Measurements from ENCODE around the gene ZNF512B.
"Not testable (repeated sequence)": the region's sequence is repeated elsewhere in the genome, so short reads cannot be mapped to it uniquely, and the experiment has no call there.

The ZNF512B gene

DNA sequence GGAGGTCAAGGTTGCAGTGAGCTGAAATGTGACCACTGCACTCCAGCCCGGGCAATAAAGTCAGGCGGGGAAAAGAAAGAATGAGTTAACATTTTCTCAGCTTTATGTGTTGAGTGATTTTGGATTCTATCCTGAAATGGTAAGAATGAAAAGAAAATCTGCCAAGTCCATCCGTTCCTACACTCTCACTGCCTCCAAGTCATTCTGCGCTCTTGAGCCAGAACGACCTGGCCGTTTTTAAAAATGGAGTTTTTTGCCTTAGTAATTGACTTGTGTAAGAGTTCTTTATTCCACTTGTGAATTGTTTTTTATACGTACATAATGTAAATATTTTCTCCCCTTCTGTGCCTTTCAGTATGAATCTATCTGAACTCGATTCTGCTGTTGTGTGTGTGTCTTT, 46.1 kb downstream of the ZNF512B start:
- no peak overlapping the region for H3K27ac ChIP-seq (ENCODE audit: low read depth, low read length)
- H3K4me3 ChIP-seq (ENCODE audit: low read depth, low read length): no peak overlapping the region
- H3K36me3 ChIP-seq (ENCODE audit: control insufficient read depth, insufficient read depth, low read length): peaks cover 21% of the 10 kb centered on the region
- no peaks in the 10 kb centered on the region for H3K9me3 ChIP-seq (ENCODE audit: control insufficient read depth, insufficient read depth, low read depth, low read length)
- H3K4me1 ChIP-seq (ENCODE audit: control insufficient read depth, insufficient read depth, low read length): no peaks in the 10 kb centered on the region
- no peaks in the 10 kb centered on the region for H3K27me3 ChIP-seq (ENCODE audit: control insufficient read depth, insufficient read depth, low read length)
- no peak overlapping the region for H3K9ac ChIP-seq (ENCODE audit: low read length)

DNA sequence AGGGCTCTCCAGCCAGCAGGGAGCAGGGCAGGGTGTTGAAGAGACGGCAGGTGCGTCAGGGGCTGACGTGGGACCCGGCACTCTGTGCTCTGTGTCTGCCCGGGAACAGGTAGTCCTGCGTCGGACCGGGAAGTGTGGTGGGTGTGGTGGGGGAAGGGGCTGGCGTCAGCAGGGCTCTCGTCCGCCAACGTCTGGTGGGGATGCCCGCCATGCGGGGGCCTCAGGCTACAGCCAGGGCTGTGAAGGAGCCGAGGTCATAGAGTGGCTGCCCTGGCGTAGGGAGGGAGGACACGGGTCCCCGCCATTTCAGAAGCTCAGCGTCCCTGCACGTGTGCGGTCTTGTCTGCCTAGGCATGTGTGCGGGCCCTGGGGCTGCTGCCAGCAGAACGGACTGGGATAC, 49.5 kb downstream of the ZNF512B start:
- H3K4me3 ChIP-seq (ENCODE audit: low read depth, low read length): no peak overlapping the region
- peaks cover 12% of the 10 kb centered on the region for H3K36me3 ChIP-seq (ENCODE audit: control insufficient read depth, insufficient read depth, low read length)
- no peak overlapping the region for H3K27ac ChIP-seq (ENCODE audit: low read depth, low read length)
- H3K27me3 ChIP-seq (ENCODE audit: control insufficient read depth, insufficient read depth, low read length): no peaks in the 10 kb centered on the region
- H3K4me1 ChIP-seq (ENCODE audit: control insufficient read depth, insufficient read depth, low read length): no peaks in the 10 kb centered on the region
- peaks cover 8% of the 10 kb centered on the region; the same call in 1 of the 2 replicates for H3K9me3 ChIP-seq (ENCODE audit: control insufficient read depth, insufficient read depth, low read depth, low read length)
- H3K9ac ChIP-seq (ENCODE audit: low read length): no peak overlapping the region

DNA sequence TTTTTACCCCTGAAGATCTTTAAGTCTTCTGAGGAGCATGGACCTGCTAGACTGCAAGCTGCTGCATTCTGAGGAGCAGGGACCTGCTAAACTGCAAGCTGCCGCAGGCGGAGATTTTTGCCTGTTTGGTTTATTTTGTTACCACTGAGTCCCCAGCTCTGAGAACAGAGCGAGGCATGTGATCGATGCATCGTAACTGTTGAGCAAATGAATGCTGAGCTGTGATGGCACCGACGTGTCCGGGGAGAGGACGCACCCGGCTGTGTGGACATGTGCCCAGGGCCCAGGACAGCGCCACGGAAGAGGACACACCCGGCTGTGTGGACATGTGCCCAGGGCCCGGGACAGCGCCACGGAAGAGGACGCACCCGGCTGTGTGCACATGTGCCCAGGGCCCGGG, 50.6 kb downstream of the ZNF512B start:
- H3K9me3 ChIP-seq (ENCODE audit: control insufficient read depth, insufficient read depth, low read depth, low read length): peaks cover 12% of the 10 kb centered on the region; the same call in 1 of the 2 replicates

DNA sequence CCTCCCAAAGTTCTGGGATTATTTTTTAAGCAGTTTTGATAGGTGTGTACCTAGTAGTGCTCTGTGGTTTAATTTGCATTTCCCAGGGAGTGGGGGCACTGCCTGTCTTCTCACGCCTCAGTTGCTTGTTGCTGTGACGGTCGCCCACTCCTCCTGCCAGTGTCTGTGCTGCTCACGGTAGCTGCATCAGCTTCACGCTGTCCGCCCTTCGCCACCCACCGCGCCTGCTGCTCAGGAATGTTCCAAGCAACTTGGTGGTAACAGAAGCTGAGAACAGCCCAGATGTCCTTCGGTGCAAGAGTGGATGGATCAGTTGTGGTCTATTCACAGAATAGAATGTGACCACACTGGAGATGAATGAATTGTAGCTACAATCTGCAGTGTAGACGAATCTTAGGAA, 51.9 kb downstream of the ZNF512B start:
- Histone ChIP-seq H3K4me3 (ENCODE audit: low read depth, low read length) (no peak overlapping the region), H3K9ac (ENCODE audit: low read length) (no peak overlapping the region), H3K4me1 (ENCODE audit: control insufficient read depth, insufficient read depth, low read length) (no peaks in the 10 kb centered on the region), H3K36me3 (ENCODE audit: control insufficient read depth, insufficient read depth, low read length) (peaks cover 17% of the 10 kb centered on the region), H3K27ac (ENCODE audit: low read depth, low read length) (no peak overlapping the region), H3K9me3 (ENCODE audit: control insufficient read depth, insufficient read depth, low read depth, low read length) (peaks cover 12% of the 10 kb centered on the region; the same call in 1 of the 2 replicates), H3K27me3 (ENCODE audit: control insufficient read depth, insufficient read depth, low read length) (no peaks in the 10 kb centered on the region)

More for the DNA sequence above, 50.6 kb downstream of the ZNF512B start:
- Histone ChIP-seq H3K27me3 (ENCODE audit: control insufficient read depth, insufficient read depth, low read length) (no peaks in the 10 kb centered on the region), H3K9ac (ENCODE audit: low read length) (no peak overlapping the region), H3K4me3 (ENCODE audit: low read depth, low read length) (no peak overlapping the region), H3K4me1 (ENCODE audit: control insufficient read depth, insufficient read depth, low read length) (no peaks in the 10 kb centered on the region), H3K27ac (ENCODE audit: low read depth, low read length) (no peak overlapping the region), H3K36me3 (ENCODE audit: control insufficient read depth, insufficient read depth, low read length) (peaks cover 17% of the 10 kb centered on the region)

DNA sequence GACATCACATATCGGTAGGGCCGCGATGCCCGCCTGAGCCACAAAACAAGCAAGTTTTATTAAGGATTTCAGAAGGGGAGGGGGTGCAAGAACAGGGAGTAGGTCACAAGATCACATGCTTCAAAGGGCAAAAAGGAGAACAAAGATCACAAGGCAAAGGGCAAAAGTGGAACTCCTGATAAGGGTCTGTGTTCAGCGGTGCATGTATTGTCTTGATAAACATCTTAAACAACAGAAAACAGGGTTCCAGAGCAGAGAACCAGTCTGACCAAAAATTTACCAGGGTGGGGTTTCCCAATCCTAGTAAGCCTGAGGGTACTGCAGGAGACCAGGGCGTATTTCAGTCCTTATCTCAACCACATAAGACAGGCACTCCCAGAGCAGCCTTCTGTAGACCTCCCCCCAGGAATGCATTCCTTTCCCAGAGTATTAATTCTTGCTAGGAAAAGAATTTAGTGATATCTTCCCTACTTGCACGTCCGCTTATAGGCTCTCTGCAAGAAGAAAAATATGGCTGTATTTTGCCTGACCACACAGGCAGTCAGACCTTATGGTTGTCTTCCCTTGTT, 53.3 kb downstream of the ZNF512B start:
- H3K36me3 ChIP-seq (ENCODE audit: control insufficient read depth, insufficient read depth, low read length): peaks cover 17% of the 10 kb centered on the region
- not testable (repeated sequence) for H3K27me3 ChIP-seq (ENCODE audit: control insufficient read depth, insufficient read depth, low read length); H3K4me3 ChIP-seq (ENCODE audit: low read depth, low read length); H3K9ac ChIP-seq (ENCODE audit: low read length); H3K4me1 ChIP-seq (ENCODE audit: control insufficient read depth, insufficient read depth, low read length); H3K27ac ChIP-seq (ENCODE audit: low read depth, low read length)
- H3K9me3 ChIP-seq (ENCODE audit: control insufficient read depth, insufficient read depth, low read depth, low read length): peaks cover 12% of the 10 kb centered on the region; the same call in 1 of the 2 replicates

DNA sequence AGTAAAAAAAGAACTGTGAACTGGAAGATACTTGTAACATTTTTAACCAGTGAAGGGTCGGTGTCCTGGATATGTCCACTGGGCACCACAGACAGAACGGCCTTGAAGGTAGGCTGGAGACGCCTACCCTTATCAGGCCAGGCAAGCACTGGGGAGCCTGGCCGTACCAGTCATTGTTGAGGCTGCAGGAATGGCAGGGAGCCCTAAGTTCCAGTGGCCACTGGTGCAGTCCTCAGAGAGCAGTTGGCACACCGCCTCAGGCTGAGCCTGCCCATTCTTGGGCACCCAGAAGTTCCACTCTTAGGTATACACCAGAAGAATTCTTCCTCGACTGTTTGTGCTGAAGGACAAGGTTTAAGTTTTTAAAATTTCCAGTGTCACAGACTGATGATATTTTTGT, 54.3 kb downstream of the ZNF512B start:
- H3K36me3 ChIP-seq (ENCODE audit: control insufficient read depth, insufficient read depth, low read length): peaks cover 17% of the 10 kb centered on the region
- H3K4me1 ChIP-seq (ENCODE audit: control insufficient read depth, insufficient read depth, low read length): no peaks in the 10 kb centered on the region; the same call in 1 of the 2 replicates
- H3K27ac ChIP-seq (ENCODE audit: low read depth, low read length): no peak overlapping the region
- no peak overlapping the region for H3K9ac ChIP-seq (ENCODE audit: low read length)
- peaks cover 12% of the 10 kb centered on the region; the same call in 1 of the 2 replicates for H3K9me3 ChIP-seq (ENCODE audit: control insufficient read depth, insufficient read depth, low read depth, low read length)
- H3K4me3 ChIP-seq (ENCODE audit: low read depth, low read length): no peak overlapping the region
- no peaks in the 10 kb centered on the region for H3K27me3 ChIP-seq (ENCODE audit: control insufficient read depth, insufficient read depth, low read length)

DNA sequence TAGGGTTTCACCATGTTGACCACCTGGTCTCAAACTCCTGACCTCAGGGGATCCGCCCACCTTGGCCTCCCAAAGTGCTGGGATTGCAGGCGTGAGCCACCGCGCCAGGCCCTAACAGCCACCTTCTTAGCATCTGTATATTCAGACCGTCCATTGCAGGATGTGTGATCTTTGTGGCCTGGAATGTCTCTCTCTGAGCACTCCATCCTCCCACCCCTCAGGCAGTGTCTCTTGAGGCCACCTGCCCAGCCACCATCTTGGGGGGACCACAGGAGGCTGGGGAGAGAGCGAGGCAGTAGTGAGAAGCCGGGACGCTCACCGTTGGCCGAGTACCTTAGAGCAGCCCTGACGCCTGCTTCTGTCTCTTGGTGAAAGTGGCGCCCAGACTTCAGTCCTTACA, 56.0 kb downstream of the ZNF512B start:
- Histone ChIP-seq H3K9me3 (ENCODE audit: control insufficient read depth, insufficient read depth, low read depth, low read length) (peaks cover 12% of the 10 kb centered on the region; the same call in 1 of the 2 replicates), H3K27me3 (ENCODE audit: control insufficient read depth, insufficient read depth, low read length) (no peaks in the 10 kb centered on the region), H3K4me1 (ENCODE audit: control insufficient read depth, insufficient read depth, low read length) (no peaks in the 10 kb centered on the region; the same call in 1 of the 2 replicates), H3K36me3 (ENCODE audit: control insufficient read depth, insufficient read depth, low read length) (peaks cover 12% of the 10 kb centered on the region), H3K9ac (ENCODE audit: low read length) (no peak overlapping the region), H3K27ac (ENCODE audit: low read depth, low read length) (no peak overlapping the region), H3K4me3 (ENCODE audit: low read depth, low read length) (no peak overlapping the region)

DNA sequence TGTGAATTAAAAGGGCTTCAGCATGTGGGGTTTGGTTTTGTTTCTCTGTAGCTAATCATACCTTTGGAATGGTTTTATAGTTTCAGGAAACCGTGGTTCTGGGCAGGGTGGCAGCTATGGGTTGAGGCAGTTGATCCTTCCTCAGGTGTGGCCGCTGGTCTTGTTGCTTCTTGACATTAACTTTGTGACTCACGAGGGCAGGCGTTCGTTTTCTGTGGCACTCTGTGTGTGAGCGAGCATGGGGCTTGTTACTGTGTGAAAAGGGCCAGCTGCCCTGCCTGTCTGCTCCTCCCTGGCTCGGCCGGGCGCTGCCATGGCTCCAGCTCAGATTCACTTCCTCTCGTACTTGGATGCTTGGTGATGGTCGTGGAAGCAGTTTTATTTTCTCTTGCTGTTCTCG, 58.6 kb downstream of the ZNF512B start:
- no peaks in the 10 kb centered on the region for H3K27me3 ChIP-seq (ENCODE audit: control insufficient read depth, insufficient read depth, low read length)
- H3K36me3 ChIP-seq (ENCODE audit: control insufficient read depth, insufficient read depth, low read length): peaks cover 8% of the 10 kb centered on the region
- H3K27ac ChIP-seq (ENCODE audit: low read depth, low read length): no peak overlapping the region
- H3K4me1 ChIP-seq (ENCODE audit: control insufficient read depth, insufficient read depth, low read length): no peaks in the 10 kb centered on the region; the same call in 1 of the 2 replicates
- H3K4me3 ChIP-seq (ENCODE audit: low read depth, low read length): no peak overlapping the region
- peaks cover 9% of the 10 kb centered on the region; the same call in 1 of the 2 replicates for H3K9me3 ChIP-seq (ENCODE audit: control insufficient read depth, insufficient read depth, low read depth, low read length)
- H3K9ac ChIP-seq (ENCODE audit: low read length): no peak overlapping the region

DNA sequence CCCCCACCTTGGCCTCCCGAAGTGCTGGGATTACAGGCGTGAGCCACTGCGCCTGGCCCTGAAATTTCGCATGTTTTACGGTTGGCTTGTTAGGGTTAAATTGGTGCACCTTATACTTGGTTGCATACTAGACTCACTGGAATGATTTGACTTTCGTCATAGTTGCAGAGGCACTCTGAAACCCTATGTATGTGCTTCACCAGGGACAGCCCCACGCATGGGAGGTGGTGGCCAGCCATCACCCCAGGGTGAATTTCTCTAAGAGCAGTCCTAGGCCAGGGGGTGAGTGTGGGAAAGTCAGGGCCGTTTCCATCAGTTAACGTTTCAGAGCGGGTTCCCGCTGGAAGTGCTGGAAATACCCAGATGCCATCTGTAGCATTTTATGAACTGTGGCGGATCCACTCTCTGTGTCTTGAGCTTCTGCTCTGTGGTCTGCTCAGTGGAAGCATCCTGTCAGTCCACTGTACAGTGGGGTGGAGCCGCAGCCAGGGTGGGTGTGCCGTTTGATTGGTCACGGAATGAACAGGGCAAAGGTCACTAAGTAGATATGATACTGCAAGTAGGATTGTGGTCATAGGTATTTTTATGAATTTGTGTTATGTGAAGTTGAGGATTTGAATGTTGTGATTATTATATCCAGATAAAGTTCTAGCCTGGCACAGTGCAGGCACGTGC, 61.6 kb downstream of the ZNF512B start:
- H3K9me3 ChIP-seq (ENCODE audit: control insufficient read depth, insufficient read depth, low read depth, low read length): no peaks in the 10 kb centered on the region
- no peaks in the 10 kb centered on the region; the same call in 1 of the 2 replicates for H3K4me1 ChIP-seq (ENCODE audit: control insufficient read depth, insufficient read depth, low read length)
- no peak overlapping the region for H3K4me3 ChIP-seq (ENCODE audit: low read depth, low read length)
- H3K27ac ChIP-seq (ENCODE audit: low read depth, low read length): no peak overlapping the region
- no peaks in the 10 kb centered on the region for H3K36me3 ChIP-seq (ENCODE audit: control insufficient read depth, insufficient read depth, low read length)
- H3K9ac ChIP-seq (ENCODE audit: low read length): no peak overlapping the region
- H3K27me3 ChIP-seq (ENCODE audit: control insufficient read depth, insufficient read depth, low read length): no peaks in the 10 kb centered on the region
